ENCODE results near the gene HLA-DRB1.
"Not testable (repeated sequence)": the region's sequence is repeated elsewhere in the genome, so short reads cannot be mapped to it uniquely, and the experiment has no call there.

HLA-DRB1 gene

GRCh38 chr6:32554116-32554965, 35.3 kb downstream of the HLA-DRB1 start:
- Histone ChIP-seq H3K4me3 (no peak overlapping the region), H3K36me3 (no peaks in the 10 kb centered on the region), H3K27ac (no peak overlapping the region), H3K27me3 (no peaks in the 10 kb centered on the region), H3K4me1 (no peaks in the 10 kb centered on the region), H3K9me3 (no peaks in the 10 kb centered on the region)
- DNase-seq = no peak
- intact Hi-C loops (cut with DNase I; ENCODE audit: low total_unique reads) = no loop called here
- TF ChIP-seq CTCF (IDR thresholded peaks at IDR 0.05) = no peak

GRCh38 chr6:32553037-32553742, 36.5 kb downstream of the HLA-DRB1 start:
- TF ChIP-seq CTCF (IDR thresholded peaks at IDR 0.05) = no peak
- no peaks in the 10 kb centered on the region for H3K27me3 ChIP-seq
- DNase-seq = no peak
- H3K9me3 ChIP-seq = no peaks in the 10 kb centered on the region
- no peak overlapping the region for H3K27ac ChIP-seq
- no peaks in the 10 kb centered on the region for H3K36me3 ChIP-seq
- H3K4me1 ChIP-seq = no peaks in the 10 kb centered on the region
- no peak overlapping the region for H3K4me3 ChIP-seq
- intact Hi-C loops (cut with DNase I; ENCODE audit: low total_unique reads) = no loop called here

- no peaks in the 10 kb centered on the region for H3K4me1 ChIP-seq
- DNase-seq = no peak
- no peak for TF ChIP-seq CTCF (IDR thresholded peaks at IDR 0.05)
- intact Hi-C loops (cut with DNase I; ENCODE audit: low total_unique reads) = no loop called here
- H3K4me3 ChIP-seq = no peak overlapping the region
- no peaks in the 10 kb centered on the region for H3K27me3 ChIP-seq
- no peak overlapping the region for H3K27ac ChIP-seq
- H3K9me3 ChIP-seq = no peaks in the 10 kb centered on the region
- no peaks in the 10 kb centered on the region for H3K36me3 ChIP-seq
Observed at GRCh38 chr6:32551410-32551809, 38.2 kb downstream of the HLA-DRB1 start.

GRCh38 chr6:32539839-32540238, 49.8 kb downstream of the HLA-DRB1 start:
- Histone ChIP-seq H3K27me3 (no peaks in the 10 kb centered on the region), H3K4me1 (no peaks in the 10 kb centered on the region), H3K27ac (no peak overlapping the region), H3K36me3 (no peaks in the 10 kb centered on the region), H3K9me3 (no peaks in the 10 kb centered on the region), H3K4me3 (no peak overlapping the region)
- TF ChIP-seq CTCF (IDR thresholded peaks at IDR 0.05) = no peak
- intact Hi-C loops (cut with DNase I; ENCODE audit: low total_unique reads) = loop anchor here (10.0 kb wide), 1 partner anchor 45 kb away; the partner anchor contains the start of gene HLA-DRB1
- no peak for DNase-seq

- H3K27ac ChIP-seq, H3K27me3 ChIP-seq, H3K9me3 ChIP-seq, H3K4me3 ChIP-seq, DNase-seq, H3K36me3 ChIP-seq, H3K4me1 ChIP-seq: not testable (repeated sequence)
- intact Hi-C loops (cut with DNase I; ENCODE audit: low total_unique reads) = loop anchor here (10.0 kb wide), 1 partner anchor 54 kb away; the partner anchor contains the start of gene HLA-DRB1
Observed at GRCh38 chr6:32530431-32530793, 59.2 kb downstream of the HLA-DRB1 start.

All from tibial artery (tissue), 4 donors.